Eye (tissue), 1 donor: Measurements from ENCODE around the gene ZEB2.
"Not testable (repeated sequence)": the region's sequence is repeated elsewhere in the genome, so short reads cannot be mapped to it uniquely, and the experiment has no call there.

Experiments used
- DNase-seq: peaks from one replicate; pipeline ENCODE4 v3.0.0-alpha.2; 2015

Gene ZEB2

GRCh38 chr2:144376460-144376859, 143.5 kb downstream of the ZEB2 start:
- DNase-seq: no peak

GRCh38 chr2:144374163-144374661, 145.7 kb downstream of the ZEB2 start:
- no peak for DNase-seq

- no peak for DNase-seq
Measured at GRCh38 chr2:144372410-144373080, 147.4 kb downstream of the ZEB2 start.

- no peak for DNase-seq
Measured at GRCh38 chr2:144370937-144371584, 148.9 kb downstream of the ZEB2 start.

- no peak for DNase-seq
Measured at GRCh38 chr2:144369416-144369815, 150.5 kb downstream of the ZEB2 start.

- DNase-seq: no peak
Measured at GRCh38 chr2:144366825-144367429, 153.0 kb downstream of the ZEB2 start.

GRCh38 chr2:144364944-144365738, 154.8 kb downstream of the ZEB2 start:
- DNase-seq: no peak

GRCh38 chr2:144364247-144364646, 155.7 kb downstream of the ZEB2 start:
- not testable (repeated sequence) for DNase-seq

- DNase-seq: no peak
Measured at GRCh38 chr2:144362401-144362800, 157.5 kb downstream of the ZEB2 start.

GRCh38 chr2:144361742-144362141, 158.2 kb downstream of the ZEB2 start:
- DNase-seq: no peak

GRCh38 chr2:144359684-144360083, 160.2 kb downstream of the ZEB2 start:
- no peak for DNase-seq

GRCh38 chr2:144358979-144359541, 160.9 kb downstream of the ZEB2 start:
- DNase-seq: no peak

GRCh38 chr2:144358374-144358964, 161.4 kb downstream of the ZEB2 start:
- no peak for DNase-seq

GRCh38 chr2:144357623-144358373, 162.1 kb downstream of the ZEB2 start:
- DNase-seq: no peak

- DNase-seq: no peak
Measured at GRCh38 chr2:144356402-144356801, 163.5 kb downstream of the ZEB2 start.

- no peak for DNase-seq
Measured at GRCh38 chr2:144354953-144355352, 165.0 kb downstream of the ZEB2 start.

- DNase-seq: no peak
Measured at GRCh38 chr2:144351687-144352086, 168.2 kb downstream of the ZEB2 start.

GRCh38 chr2:144350151-144350802, 169.6 kb downstream of the ZEB2 start:
- DNase-seq: no peak

- no peak for DNase-seq
Measured at GRCh38 chr2:144349674-144350073, 170.2 kb downstream of the ZEB2 start.

- DNase-seq: no peak
Measured at GRCh38 chr2:144348846-144349245, 171.1 kb downstream of the ZEB2 start.

GRCh38 chr2:144346229-144346628, 173.7 kb downstream of the ZEB2 start:
- no peak for DNase-seq
